ENCODE measurements around the gene TAF1A. TPM values are rescaled to one million over a fixed set of nuclear protein-coding genes. Genes with fewer than 3 reads are reported as not detected.
A peak's percentile ranks its signal among the peaks of the same experiment; 100 is the strongest.

The TAF1A gene
- total and polyA plus RNA-seq, 2 of the 8 experiments (the other 6 are each of a cell fraction or from before 2014, with no cell fraction given): 3.3 to 16.7 TPM

DNA sequence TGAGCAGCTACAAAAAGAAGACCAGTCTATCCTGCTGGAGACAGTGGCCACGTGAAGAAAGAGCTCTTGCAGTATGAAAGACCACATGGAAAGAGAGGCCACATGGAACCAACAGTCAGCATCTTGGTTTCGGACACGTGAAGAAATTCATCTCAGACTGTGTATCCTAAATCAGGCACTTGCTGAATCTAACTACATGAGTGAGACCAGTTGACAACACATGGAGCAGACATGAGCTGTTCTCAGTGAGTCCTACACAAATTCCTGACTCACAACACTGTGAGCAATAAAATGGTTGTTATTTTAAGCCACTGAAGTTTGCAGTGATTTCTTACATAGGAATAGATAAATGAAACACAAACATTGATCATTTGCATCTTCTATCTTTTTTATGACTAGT lies 2.4 kb upstream of the TAF1A start:
- POLR2A ChIA-PET (ENCODE audit: partially characterized antibody): no interaction called here
- TF ChIP-seq, protein P1, sequence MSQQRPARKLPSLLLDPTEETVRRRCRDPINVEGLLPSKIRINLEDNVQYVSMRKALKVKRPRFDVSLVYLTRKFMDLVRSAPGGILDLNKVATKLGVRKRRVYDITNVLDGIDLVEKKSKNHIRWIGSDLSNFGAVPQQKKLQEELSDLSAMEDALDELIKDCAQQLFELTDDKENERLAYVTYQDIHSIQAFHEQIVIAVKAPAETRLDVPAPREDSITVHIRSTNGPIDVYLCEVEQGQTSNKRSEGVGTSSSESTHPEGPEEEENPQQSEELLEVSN (IDR thresholded peaks at IDR 0.05): no peak
- TF ChIP-seq CEBPB (IDR thresholded peaks at IDR 0.05; ENCODE audit: low read depth, low read length) (no peak), TEAD4 (IDR thresholded peaks at IDR 0.05; ENCODE audit: low read depth, low read length) (no peak), EP300 (IDR thresholded peaks at IDR 0.05; ENCODE audit: borderline replicate concordance in 1 of 2, low read depth in 2 of 2, low read length in 2 of 2) (no peak), TAF1 (IDR thresholded peaks at IDR 0.05; ENCODE audit: low read depth, low read length) (no peak), KDM1A (IDR thresholded peaks at IDR 0.05; ENCODE audit: borderline replicate concordance, low read length) (no peak), NRF1 (IDR thresholded peaks at IDR 0.05; ENCODE audit: low read depth, low read length) (no peak), BRCA1 (IDR thresholded peaks at IDR 0.05; ENCODE audit: low read depth, low read length) (no peak)
- TF ChIP-seq, protein P2, sequence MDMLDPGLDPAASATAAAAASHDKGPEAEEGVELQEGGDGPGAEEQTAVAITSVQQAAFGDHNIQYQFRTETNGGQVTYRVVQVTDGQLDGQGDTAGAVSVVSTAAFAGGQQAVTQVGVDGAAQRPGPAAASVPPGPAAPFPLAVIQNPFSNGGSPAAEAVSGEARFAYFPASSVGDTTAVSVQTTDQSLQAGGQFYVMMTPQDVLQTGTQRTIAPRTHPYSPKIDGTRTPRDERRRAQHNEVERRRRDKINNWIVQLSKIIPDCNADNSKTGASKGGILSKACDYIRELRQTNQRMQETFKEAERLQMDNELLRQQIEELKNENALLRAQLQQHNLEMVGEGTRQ (IDR thresholded peaks at IDR 0.05; ENCODE audit: low read length): no peak
- Histone ChIP-seq H3K14ac (ENCODE audit: insufficient read length) (no peak overlapping the region), H3K18ac (ENCODE audit: extremely low read depth, low read length) (no peak overlapping the region), H3K4ac (replicated peaks; ENCODE audit: insufficient read length, low read depth, low read length) (no peak overlapping the region), H4K5ac (ENCODE audit: insufficient read length, low read depth, low read length) (no peak overlapping the region), H2AK5ac (ENCODE audit: low read depth, low read length) (no peak overlapping the region), H3K4me2 (ENCODE audit: insufficient read depth in 1 of 2, low read depth in 2 of 2, low read length in 2 of 2) (no peak overlapping the region), H3K56ac (replicated peaks; ENCODE audit: insufficient read length, low read depth, low read length) (no peak overlapping the region), H3K23ac (ENCODE audit: insufficient read length) (no peak overlapping the region), H3K79me2 (ENCODE audit: control insufficient read depth in 1 of 2, insufficient read depth in 2 of 2, low read length in 2 of 2) (peaks cover 0 to 19% of the 10 kb centered on the region in 2 experiments; a peak in 2 of 4 replicates), H4K20me1 (replicated peaks in 1 of 2; ENCODE audit: control insufficient read depth in 1 of 2, insufficient read depth in 2 of 2, low read length in 2 of 2) (no peaks in the 10 kb centered on the region), H2BK12ac (ENCODE audit: low read depth, low read length) (no peak overlapping the region), H3K79me1 (ENCODE audit: low read depth, low read length) (no peaks in the 10 kb centered on the region), H3K9me3 (ENCODE audit: insufficient read depth in 2 of 2, low read depth in 1 of 2, low read length in 1 of 2) (no peaks in the 10 kb centered on the region), H3K4me3 (ENCODE audit: extremely low read depth in 1 of 4, insufficient read depth in 2 of 4, low read depth in 3 of 4, low read length in 4 of 4) (no peak overlapping the region), H3K27me3 (replicated peaks in 1 of 4; ENCODE audit: control insufficient read depth in 3 of 4, extremely low read depth in 1 of 4, insufficient read depth in 3 of 4, low read length in 3 of 4) (no peaks in the 10 kb centered on the region), H3K9ac (replicated peaks in 1 of 4; ENCODE audit: extremely low read depth in 1 of 4, low read depth in 3 of 4, low read length in 3 of 4) (no peak overlapping the region), H2AFZ (ENCODE audit: low read length) (0 out of 2 replicates have a peak overlapping the region, but pooled peaks have one; percentile 76), H3K23me2 (ENCODE audit: low read depth, low read length) (peaks cover 10% of the 10 kb centered on the region), H2BK120ac (replicated peaks; ENCODE audit: low read depth, low read length) (no peak overlapping the region), H4K8ac (ENCODE audit: extremely low read depth, insufficient read depth, low read length) (no peak overlapping the region), H2BK15ac (ENCODE audit: low read length) (no peak overlapping the region), H2BK5ac (ENCODE audit: low read depth, low read length) (no peak overlapping the region), H3K27ac (ENCODE audit: low read depth, low read length) (no peak overlapping the region), H2BK20ac (ENCODE audit: low read length) (no peak overlapping the region), H4K91ac (replicated peaks; ENCODE audit: insufficient read length, low read length) (no peak overlapping the region), H3K4me1 (replicated peaks in 1 of 4; ENCODE audit: control insufficient read depth in 3 of 4, insufficient read depth in 4 of 4, low read length in 3 of 4) (peaks cover 0 to 3% (median 0%) of the 10 kb centered on the region in 4 experiments; a peak in 1 of 7 replicates), H3K36me3 (ENCODE audit: control insufficient read depth in 2 of 4, insufficient read depth in 4 of 4, low read length in 3 of 4) (peaks cover 0 to 7% (median 4%) of the 10 kb centered on the region in 4 experiments; a peak in 2 of 8 replicates)
- DNase-seq (ENCODE audit: low read depth in 1 of 2, low spot score in 2 of 2) (no peak), FAIRE-seq (no peak)
- 71% methylated on average over 3 of the region's 3 CpGs; no CpG with 5 or more reads in 1 of the 2 experiments for WGBS, 2 experiments (ENCODE audit: extremely low coverage in 1 of 2, insufficient coverage in 1 of 2, insufficient read length in 1 of 2, insufficient replicate concordance in 2 of 2, low coverage in 1 of 2, low lambda C conversion rate in 2 of 2, missing lambda C conversion rate in 1 of 2)
- CTCF ChIA-PET (ENCODE audit: partially characterized antibody): no interaction called here
